SK-N-SH (cell line): ENCODE measurements around the gene FOSL1. TPM values are rescaled to one million over a fixed set of nuclear protein-coding genes. Genes with fewer than 3 reads are reported as not detected.
A peak's percentile ranks its signal among the peaks of the same experiment; 100 is the strongest.

Experiments
- ELF1 ChIP-seq: IDR thresholded peaks from 2 replicates; pipeline ENCODE4 v1.4.0; 2012
- EP300 ChIP-seq, 2 experiments: IDR thresholded peaks; 2 replicates each; pipeline versions ENCODE4 v1.4.0 to v1.6.1; 2012; ENCODE audit warnings: borderline replicate concordance in 1 of 2, low read depth in 1 of 2, low read length in 1 of 2
- FOSL2 ChIP-seq: IDR thresholded peaks from 2 replicates; pipeline ENCODE4 v1.4.0; 2012; ENCODE audit warnings: low read depth, mild to moderate bottlenecking, moderate library complexity, borderline replicate concordance
- FOXJ3 ChIP-seq: sonication (generic); formaldehyde crosslinking; IDR thresholded peaks from 2 replicates; pipeline ENCODE4 v1.5.1; 2020; ENCODE audit warnings: mild to moderate bottlenecking, missing genetic modification reagents
- FOXM1 ChIP-seq: IDR thresholded peaks from 2 replicates; pipeline ENCODE4 v1.4.0; 2012; ENCODE audit warnings: low read depth, mild to moderate bottlenecking
- GABPA ChIP-seq: IDR thresholded peaks from 2 replicates; pipeline ENCODE4 v1.4.0; 2012; ENCODE audit warnings: low read depth, mild to moderate bottlenecking
- GATA2 ChIP-seq: sonication (generic); formaldehyde crosslinking; IDR thresholded peaks from 2 replicates; pipeline ENCODE4 v1.5.0; 2020; ENCODE audit warnings: mild to moderate bottlenecking, missing genetic modification reagents
- IRF3 ChIP-seq: fragments of 150-350 bp; IDR thresholded peaks from 2 replicates; pipeline ENCODE4 v1.6.1; 2016; ENCODE audit warnings: mild to moderate bottlenecking, low read depth, low read length
- JUND ChIP-seq: IDR thresholded peaks from 2 replicates; pipeline ENCODE4 v1.4.0; 2012
- MAX ChIP-seq: IDR thresholded peaks from 2 replicates; pipeline ENCODE4 v1.4.0; 2012; ENCODE audit warnings: low read depth
- MEF2A ChIP-seq: IDR thresholded peaks from 2 replicates; pipeline ENCODE4 v1.4.0; 2012; ENCODE audit warnings: low read depth, borderline replicate concordance
- MXI1 ChIP-seq: IDR thresholded peaks from 2 replicates; pipeline ENCODE4 v1.6.1; 2012; ENCODE audit warnings: mild to moderate bottlenecking, low read depth, low read length, improper control_type of control experiment
- TAF1 ChIP-seq: IDR thresholded peaks from 2 replicates; pipeline ENCODE4 v1.6.1; 2012; ENCODE audit warnings: low read depth, mild to moderate bottlenecking, low read length, moderate library complexity, borderline replicate concordance
- TEAD4 ChIP-seq: IDR thresholded peaks from 2 replicates; pipeline ENCODE4 v1.4.0; 2012; ENCODE audit warnings: mild to moderate bottlenecking, borderline replicate concordance; ENCODE audit not compliant: insufficient read depth
- YY1 ChIP-seq: IDR thresholded peaks from 2 replicates; pipeline ENCODE4 v1.4.0; 2012; ENCODE audit warnings: low read depth, mild to moderate bottlenecking
- polyA plus RNA-seq, 3 experiments: library from polyadenylated mRNA; depleted of rRNA; stranded (reverse); fragments of >200 nt; gene quantifications; 2 replicates each; pipeline ENCODE4 v1.2.3, GENCODE V29; 2012
- TF ChIP-seq, protein P1 (sequence below): fragments of 150-350 bp; IDR thresholded peaks from 2 replicates; pipeline ENCODE4 v1.6.1; 2017; ENCODE audit warnings: antibody characterized with exemption, low read length, low read depth, borderline replicate concordance
- TF ChIP-seq, protein P2 (sequence below): IDR thresholded peaks from 2 replicates; pipeline ENCODE4; 2012
- TF ChIP-seq, protein P3 (sequence below): IDR thresholded peaks from 2 replicates; pipeline ENCODE4 v1.4.0; 2012; ENCODE audit warnings: low read depth, borderline replicate concordance

The FOSL1 gene
- polyA plus RNA-seq, 1 of the 3 experiments (the other 2 are of a cell fraction), result 30.1 TPM

DNA sequence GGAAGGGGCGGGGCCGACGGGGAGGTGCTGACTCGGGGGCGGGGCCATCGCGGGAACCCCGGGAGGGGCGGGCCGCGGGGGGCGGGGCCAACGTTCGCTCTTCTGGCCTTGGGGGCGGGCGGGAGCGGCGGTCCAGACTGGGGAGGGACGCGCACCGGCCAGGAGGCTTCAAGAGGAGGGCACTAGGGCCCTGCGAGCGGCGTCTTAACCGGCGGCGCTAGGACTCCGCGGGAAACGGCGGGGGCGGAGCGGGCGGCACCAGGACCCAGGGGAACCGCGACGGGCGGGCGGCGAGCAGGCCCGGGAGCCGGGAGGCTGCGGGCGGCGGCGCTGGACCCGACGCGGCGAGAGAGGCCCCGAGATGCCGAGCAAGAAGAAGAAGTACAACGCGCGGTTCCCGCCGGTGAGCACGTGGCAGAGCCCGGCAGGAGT is 19.0 kb upstream of the FOSL1 start, which contains the start of gene DRAP1 (continued):
- TF ChIP-seq FOXJ3 (CRISPR knock-in tag) (no peak), GATA2 (CRISPR knock-in tag) (no peak), MAX (peak; percentile 89), YY1 (no peak), FOSL2 (no peak), TEAD4 (0 out of 2 replicates have a peak, but pooled peaks have one; percentile 21), ELF1 (peak; percentile 51), JUND (no peak), GABPA (peak; percentile 53), MEF2A (peak; percentile 51; the same call in 1 of the 2 replicates), MXI1 (peak; percentile 52; the same call in 1 of the 2 replicates), TAF1 (peak; percentile 48), IRF3 (no peak), EP300 (IDR thresholded peaks at IDR 0.05; ENCODE audit: borderline replicate concordance in 1 of 2, low read depth in 1 of 2, low read length in 1 of 2) (peak in 1 of 2 experiments; percentile 29; a peak in 1 of 4 replicates), FOXM1 (0 out of 2 replicates have a peak, but pooled peaks have one; percentile 41)
- TF ChIP-seq, protein P1, sequence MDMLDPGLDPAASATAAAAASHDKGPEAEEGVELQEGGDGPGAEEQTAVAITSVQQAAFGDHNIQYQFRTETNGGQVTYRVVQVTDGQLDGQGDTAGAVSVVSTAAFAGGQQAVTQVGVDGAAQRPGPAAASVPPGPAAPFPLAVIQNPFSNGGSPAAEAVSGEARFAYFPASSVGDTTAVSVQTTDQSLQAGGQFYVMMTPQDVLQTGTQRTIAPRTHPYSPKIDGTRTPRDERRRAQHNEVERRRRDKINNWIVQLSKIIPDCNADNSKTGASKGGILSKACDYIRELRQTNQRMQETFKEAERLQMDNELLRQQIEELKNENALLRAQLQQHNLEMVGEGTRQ, result no peak
- TF ChIP-seq, protein P2, sequence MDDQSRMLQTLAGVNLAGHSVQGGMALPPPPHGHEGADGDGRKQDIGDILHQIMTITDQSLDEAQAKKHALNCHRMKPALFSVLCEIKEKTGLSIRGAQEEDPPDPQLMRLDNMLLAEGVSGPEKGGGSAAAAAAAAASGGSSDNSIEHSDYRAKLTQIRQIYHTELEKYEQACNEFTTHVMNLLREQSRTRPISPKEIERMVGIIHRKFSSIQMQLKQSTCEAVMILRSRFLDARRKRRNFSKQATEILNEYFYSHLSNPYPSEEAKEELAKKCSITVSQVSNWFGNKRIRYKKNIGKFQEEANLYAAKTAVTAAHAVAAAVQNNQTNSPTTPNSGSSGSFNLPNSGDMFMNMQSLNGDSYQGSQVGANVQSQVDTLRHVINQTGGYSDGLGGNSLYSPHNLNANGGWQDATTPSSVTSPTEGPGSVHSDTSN, result peak; percentile 92
- TF ChIP-seq, protein P3, sequence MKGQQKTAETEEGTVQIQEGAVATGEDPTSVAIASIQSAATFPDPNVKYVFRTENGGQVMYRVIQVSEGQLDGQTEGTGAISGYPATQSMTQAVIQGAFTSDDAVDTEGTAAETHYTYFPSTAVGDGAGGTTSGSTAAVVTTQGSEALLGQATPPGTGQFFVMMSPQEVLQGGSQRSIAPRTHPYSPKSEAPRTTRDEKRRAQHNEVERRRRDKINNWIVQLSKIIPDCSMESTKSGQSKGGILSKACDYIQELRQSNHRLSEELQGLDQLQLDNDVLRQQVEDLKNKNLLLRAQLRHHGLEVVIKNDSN, result no peak
